Activated B cell treated with CpG ODN at 0.5 μM for 24 hours (primary cell): ENCODE measurements around the gene CYS1. TPM values are rescaled to one million over a fixed set of nuclear protein-coding genes. Genes with fewer than 3 reads are reported as not detected.

ENCODE experiments used
- ATAC-seq: fragments of 200-7000 bp; cut with Tn5 transposase; one replicate; pipeline ENCODE4 v1.10.0; 2021; ENCODE audit warnings: low read depth, mild to moderate bottlenecking, moderate library complexity
- CTCF ChIA-PET: fragments of 350-600 bp; sonication (Branson Sonifier 250); formaldehyde crosslinking; loops from one replicate; lab custom pipeline; 2021; ENCODE audit warnings: antibody characterized with exemption; lab: Charles Lee
- POLR2A ChIA-PET: fragments of 350-600 bp; sonication (Branson Sonifier 250); formaldehyde crosslinking; loops from one replicate; lab custom pipeline; 2021; ENCODE audit warnings: antibody characterized with exemption; lab: Charles Lee
- DNase-seq: peaks from one replicate; pipeline ENCODE4 v3.0.0; 2022
- H3K27ac Mint-ChIP-seq: one replicate; pipeline ENCODE4 v1.8.0; 2020; ENCODE audit warnings: mixed read lengths
- H3K27me3 Mint-ChIP-seq: one replicate; pipeline ENCODE4 v1.8.0; 2021; ENCODE audit warnings: mixed read lengths
- H3K36me3 Mint-ChIP-seq: one replicate; pipeline ENCODE4 v1.8.0; 2021; ENCODE audit warnings: low read depth, mixed read lengths
- H3K4me1 Mint-ChIP-seq: one replicate; pipeline ENCODE4 v1.8.0; 2021; ENCODE audit warnings: mixed read lengths
- H3K4me3 Mint-ChIP-seq: one replicate; pipeline ENCODE4 v1.8.0; 2020; ENCODE audit warnings: mild to moderate bottlenecking, mixed read lengths
- H3K9me3 Mint-ChIP-seq: one replicate; pipeline ENCODE4 v1.8.0; 2020; ENCODE audit warnings: mixed read lengths
- CTCF ChIP-seq: fragments of 200-600 bp; IDR thresholded peaks from one replicate; pipeline ENCODE4 v1.8.0; 2022; ENCODE audit warnings: antibody characterized with exemption, mild to moderate bottlenecking
- intact Hi-C: fragments of 100-400 bp; cut with micrococcal nuclease; formaldehyde crosslinking; loops from one replicate; pipeline ENCODE4 v1.15.1; 2024
- total RNA-seq: library from RNA; stranded (reverse); gene quantifications from 2 replicates; pipeline ENCODE4 v1.2.3, GENCODE V29; 2022

CYS1 gene
- 0.42 and 0.44 TPM in 2 replicates for total RNA-seq

GRCh38 chr2:10079870-10080535, at the start of gene CYS1:
Gene CYS1 (minus strand): TSS chr2:10080411. CDS start chr2:10080223, 188 bp downstream.
- CTCF ChIA-PET, result interaction anchor here (3.5 kb wide), 1 partner anchor 17 kb away, joined by 15 read pairs; no protein-coding TSS in a partner anchor
- TF ChIP-seq CTCF, result no peak
- H3K4me1 Mint-ChIP-seq, result peaks cover 12% of the 10 kb centered on the region
- intact Hi-C loops, result loop anchor here (1.0 to 10.0 kb wide), 2 partner anchors 40 to 165 kb away; no protein-coding TSS in a partner anchor
- ATAC-seq (peak; percentile 39), DNase-seq (peak; percentile 28)
- peak within 1 kb of the TSS; percentile 81 for H3K4me3 Mint-ChIP-seq
- H3K27me3 Mint-ChIP-seq, result peaks cover 67% of the 10 kb centered on the region
- no peaks in the 10 kb centered on the region for H3K9me3 Mint-ChIP-seq
- no peak within 1 kb of the TSS for H3K27ac Mint-ChIP-seq
- POLR2A ChIA-PET, result interaction anchor here (1.1 kb wide), 1 partner anchor 41 kb away, joined by 3 read pairs; no protein-coding TSS in a partner anchor
- no peaks in the 10 kb centered on the region for H3K36me3 Mint-ChIP-seq

- H3K4me1 Mint-ChIP-seq, result peaks cover 2% of the 10 kb centered on the region
- no peak for TF ChIP-seq CTCF
- H3K27me3 Mint-ChIP-seq, result no peaks in the 10 kb centered on the region
- ATAC-seq (no peak), DNase-seq (no peak)
- H3K4me3 Mint-ChIP-seq, result no peak overlapping the region
- ChIA-PET CTCF (interaction anchor here (1.2 to 7.9 kb wide), 2 partner anchors 280 to 307 kb away, joined by 6 to 162 read pairs; no protein-coding TSS in a partner anchor), POLR2A (no interaction called here)
- no peaks in the 10 kb centered on the region for H3K36me3 Mint-ChIP-seq
- H3K27ac Mint-ChIP-seq, result no peak overlapping the region
- intact Hi-C loops, result loop anchor here (10.0 kb wide), 1 partner anchor 145 kb away; no protein-coding TSS in a partner anchor
- H3K9me3 Mint-ChIP-seq, result no peaks in the 10 kb centered on the region
These were observed 49.3 kb upstream of the CYS1 start for GRCh38 chr2:10129490-10129889.

GRCh38 chr2:10128420-10128819, 48.2 kb upstream of the CYS1 start:
- no peak overlapping the region for H3K4me3 Mint-ChIP-seq
- TF ChIP-seq CTCF, result no peak
- DNase-seq, result no peak
- H3K27me3 Mint-ChIP-seq, result peaks cover 5% of the 10 kb centered on the region
- H3K4me1 Mint-ChIP-seq, result peaks cover 11% of the 10 kb centered on the region
- no peaks in the 10 kb centered on the region for H3K9me3 Mint-ChIP-seq
- ATAC-seq, result no peak
- CTCF ChIA-PET, result interaction anchor here (1.2 to 7.9 kb wide), 2 partner anchors 281 to 308 kb away, joined by 6 to 162 read pairs; no protein-coding TSS in a partner anchor
- intact Hi-C loops, result loop anchor here (10.0 kb wide), 1 partner anchor 144 kb away; no protein-coding TSS in a partner anchor
- no peaks in the 10 kb centered on the region for H3K36me3 Mint-ChIP-seq
- POLR2A ChIA-PET, result interaction anchor here (1.1 kb wide), 1 partner anchor 306 kb away, joined by 3 read pairs; no protein-coding TSS in a partner anchor
- no peak overlapping the region for H3K27ac Mint-ChIP-seq

- H3K27me3 Mint-ChIP-seq, result peaks cover 8% of the 10 kb centered on the region
- DNase-seq, result no peak
- H3K4me3 Mint-ChIP-seq, result no peak overlapping the region
- no peak for TF ChIP-seq CTCF
- peaks cover 19% of the 10 kb centered on the region for H3K4me1 Mint-ChIP-seq
- intact Hi-C loops, result loop anchor here (10.0 kb wide), 1 partner anchor 142 kb away; no protein-coding TSS in a partner anchor
- H3K27ac Mint-ChIP-seq, result no peak overlapping the region
- ATAC-seq, result no peak
- ChIA-PET POLR2A (interaction anchor here (1.0 kb wide), 2 partner anchors 281 to 308 kb away, joined by 3 to 4 read pairs; no protein-coding TSS in a partner anchor), CTCF (interaction anchor here (4.4 to 7.9 kb wide), 2 partner anchors 283 to 309 kb away, joined by 82 to 162 read pairs; no protein-coding TSS in a partner anchor)
- no peaks in the 10 kb centered on the region for H3K9me3 Mint-ChIP-seq
- H3K36me3 Mint-ChIP-seq, result no peaks in the 10 kb centered on the region
These were observed 46.4 kb upstream of the CYS1 start for GRCh38 chr2:10126632-10127026.
